ENCODE results near the gene OCA2.

GRCh38 chr15:28107111-28107903 lies 8.2 kb upstream of the OCA2 start:
- TF ChIP-seq POLR2AphosphoS5 (IDR thresholded peaks at IDR 0.05) (no peak), EP300 (IDR thresholded peaks at IDR 0.05) (no peak), POLR2A (IDR thresholded peaks at IDR 0.05; ENCODE audit: low read depth) (no peak)
- TF ChIP-seq, protein P1, sequence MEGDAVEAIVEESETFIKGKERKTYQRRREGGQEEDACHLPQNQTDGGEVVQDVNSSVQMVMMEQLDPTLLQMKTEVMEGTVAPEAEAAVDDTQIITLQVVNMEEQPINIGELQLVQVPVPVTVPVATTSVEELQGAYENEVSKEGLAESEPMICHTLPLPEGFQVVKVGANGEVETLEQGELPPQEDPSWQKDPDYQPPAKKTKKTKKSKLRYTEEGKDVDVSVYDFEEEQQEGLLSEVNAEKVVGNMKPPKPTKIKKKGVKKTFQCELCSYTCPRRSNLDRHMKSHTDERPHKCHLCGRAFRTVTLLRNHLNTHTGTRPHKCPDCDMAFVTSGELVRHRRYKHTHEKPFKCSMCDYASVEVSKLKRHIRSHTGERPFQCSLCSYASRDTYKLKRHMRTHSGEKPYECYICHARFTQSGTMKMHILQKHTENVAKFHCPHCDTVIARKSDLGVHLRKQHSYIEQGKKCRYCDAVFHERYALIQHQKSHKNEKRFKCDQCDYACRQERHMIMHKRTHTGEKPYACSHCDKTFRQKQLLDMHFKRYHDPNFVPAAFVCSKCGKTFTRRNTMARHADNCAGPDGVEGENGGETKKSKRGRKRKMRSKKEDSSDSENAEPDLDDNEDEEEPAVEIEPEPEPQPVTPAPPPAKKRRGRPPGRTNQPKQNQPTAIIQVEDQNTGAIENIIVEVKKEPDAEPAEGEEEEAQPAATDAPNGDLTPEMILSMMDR (IDR thresholded peaks at IDR 0.05): no peak
